Measurements from ENCODE around the gene CEP104. TPM values are rescaled to one million over a fixed set of nuclear protein-coding genes. Genes with fewer than 3 reads are reported as not detected.

CEP104 gene
- total RNA-seq, 1 experiment from 2014 or later = 34.5 TPM

- H3K4me3 Mint-ChIP-seq = no peak overlapping the region
- Histone ChIP-seq H4K8ac (replicated peaks; ENCODE audit: insufficient read length, low read depth, low read length) (no peak overlapping the region), H3K18ac (ENCODE audit: insufficient read length, low read depth, low read length) (no peak overlapping the region), H2BK20ac (ENCODE audit: low read depth, low read length, poor library complexity, severe bottlenecking) (no peak overlapping the region), H3K79me2 (ENCODE audit: insufficient read depth, low read length) (peaks cover 4% of the 10 kb centered on the region; the same call in 1 of the 2 replicates), H2AK5ac (ENCODE audit: insufficient read length, low read length) (no peak overlapping the region), H2BK15ac (ENCODE audit: low read depth, low read length) (peak overlapping the region; percentile 12; the same call in 1 of the 2 replicates), H3K4ac (ENCODE audit: low read depth, low read length) (no peak overlapping the region), H4K5ac (ENCODE audit: insufficient read length, low read depth, low read length) (no peak overlapping the region), H4K20me1 (ENCODE audit: control insufficient read depth, insufficient read depth, insufficient read length) (no peaks in the 10 kb centered on the region), H3T11ph (ENCODE audit: low read length) (no peak overlapping the region), H3K27ac (ENCODE audit: insufficient read length, low read depth, low read length) (no peak overlapping the region), H2BK120ac (ENCODE audit: low read depth, low read length, poor library complexity, severe bottlenecking) (no peak overlapping the region), H2BK5ac (ENCODE audit: insufficient read length, low read length) (no peak overlapping the region), H3K27me3 (ENCODE audit: insufficient read depth, low read length) (no peaks in the 10 kb centered on the region), H3K9ac (ENCODE audit: extremely low read depth, insufficient read length, low read length) (no peak overlapping the region), H3K56ac (ENCODE audit: insufficient read length, low read depth, low read length) (no peak overlapping the region), H3K4me1 (ENCODE audit: insufficient read depth, low read length) (no peaks in the 10 kb centered on the region), H2AFZ (ENCODE audit: low read length) (no peak overlapping the region), H2BK12ac (ENCODE audit: insufficient read length, low read depth, low read length) (no peak overlapping the region), H3K9me3 (ENCODE audit: control insufficient read depth, low read depth, low read length) (no peaks in the 10 kb centered on the region), H3K23ac (ENCODE audit: insufficient read length, low read depth, low read length) (no peak overlapping the region), H3K79me1 (ENCODE audit: insufficient read depth, low read depth, low read length, poor library complexity, severe bottlenecking) (peaks cover 4% of the 10 kb centered on the region), H4K91ac (ENCODE audit: insufficient read length, low read depth, low read length) (no peak overlapping the region), H3K14ac (ENCODE audit: insufficient read depth, low read length) (no peak overlapping the region), H3K4me2 (ENCODE audit: insufficient read depth, insufficient read length, low read length) (no peak overlapping the region), H3K23me2 (ENCODE audit: insufficient read length, low read depth, low read length, poor library complexity, severe bottlenecking) (no peaks in the 10 kb centered on the region)
- H3K9me3 Mint-ChIP-seq = peaks cover 0 to 1% of the 10 kb centered on the region in 2 experiments; a peak in 1 of 5 replicates
- WGBS (ENCODE audit: extremely low coverage, insufficient read length, low lambda C conversion rate) = no CpG with 5 or more reads among the region's 14 CpGs
- no peak for DNase-seq
- peaks cover 23 to 44% (median 40%) of the 10 kb centered on the region in 3 experiments; a peak in 6 of 7 replicates for H3K36me3 Mint-ChIP-seq (ENCODE audit: insufficient read depth in 1 of 3, low read depth in 3 of 3)
- H3K27ac Mint-ChIP-seq = no peak overlapping the region
- no peaks in the 10 kb centered on the region; the same call in 1 of the 2 replicates for H3K27me3 Mint-ChIP-seq (ENCODE audit: low read depth)
- TF ChIP-seq, protein P1, sequence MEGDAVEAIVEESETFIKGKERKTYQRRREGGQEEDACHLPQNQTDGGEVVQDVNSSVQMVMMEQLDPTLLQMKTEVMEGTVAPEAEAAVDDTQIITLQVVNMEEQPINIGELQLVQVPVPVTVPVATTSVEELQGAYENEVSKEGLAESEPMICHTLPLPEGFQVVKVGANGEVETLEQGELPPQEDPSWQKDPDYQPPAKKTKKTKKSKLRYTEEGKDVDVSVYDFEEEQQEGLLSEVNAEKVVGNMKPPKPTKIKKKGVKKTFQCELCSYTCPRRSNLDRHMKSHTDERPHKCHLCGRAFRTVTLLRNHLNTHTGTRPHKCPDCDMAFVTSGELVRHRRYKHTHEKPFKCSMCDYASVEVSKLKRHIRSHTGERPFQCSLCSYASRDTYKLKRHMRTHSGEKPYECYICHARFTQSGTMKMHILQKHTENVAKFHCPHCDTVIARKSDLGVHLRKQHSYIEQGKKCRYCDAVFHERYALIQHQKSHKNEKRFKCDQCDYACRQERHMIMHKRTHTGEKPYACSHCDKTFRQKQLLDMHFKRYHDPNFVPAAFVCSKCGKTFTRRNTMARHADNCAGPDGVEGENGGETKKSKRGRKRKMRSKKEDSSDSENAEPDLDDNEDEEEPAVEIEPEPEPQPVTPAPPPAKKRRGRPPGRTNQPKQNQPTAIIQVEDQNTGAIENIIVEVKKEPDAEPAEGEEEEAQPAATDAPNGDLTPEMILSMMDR (conservative IDR thresholded peaks at IDR 0.05) = no peak
- H3K4me1 Mint-ChIP-seq = no peaks in the 10 kb centered on the region
These were observed 32.9 kb upstream of the CEP104 start for GRCh38 chr1:3889936-3890335.

Data from H9 (cell line).